HEK293 (cell line): Measurements from ENCODE around the gene MADD.

ENCODE experiments used
- CTCF ChIA-PET: fragments of 350-600 bp; formaldehyde crosslinking; extraction: SDS; loops from one replicate; lab custom pipeline; 2021; ENCODE audit warnings: antibody characterized with exemption; lab: Yijun Ruan, JAX
- POLR2A ChIA-PET: fragments of 300-600 bp; formaldehyde crosslinking; extraction: SDS; loops from one replicate; lab custom pipeline; 2020; ENCODE audit warnings: antibody characterized with exemption, inconsistent platforms; lab: Yijun Ruan, JAX
- H3K27ac ChIP-seq: fragments of 200-500 bp; sonication (Bioruptor generic); 2 replicates; pipeline ENCODE4 v1.5.1; 2014; ENCODE audit warnings: low read depth, low read length, control low read depth, inconsistent platforms; ENCODE audit errors: extremely low read depth
- H3K36me3 ChIP-seq, 2 experiments: fragments of 200-500 bp in 1 of 2; sonication (Bioruptor generic) in 1 of 2; 1 replicate in 1 of 2; 2 replicates in 1 of 2; pipeline ENCODE4 v1.5.1; 2014 to 2017; ENCODE audit warnings: inconsistent platforms in 2 of 2, low read length in 2 of 2; ENCODE audit not compliant: control insufficient read depth in 2 of 2, insufficient read depth in 1 of 2
- H3K4me1 ChIP-seq: fragments of 200-500 bp; sonication (Bioruptor generic); 2 replicates; pipeline ENCODE4 v1.5.1; 2014; ENCODE audit warnings: mild to moderate bottlenecking, low read length, inconsistent platforms; ENCODE audit not compliant: control insufficient read depth, insufficient read depth
- H3K4me3 ChIP-seq: 2 replicates; pipeline ENCODE4 v1.5.1; 2011; ENCODE audit warnings: low read depth, mild to moderate bottlenecking, control low read depth, low read length, moderate library complexity
- H3K9me3 ChIP-seq: fragments of 200-500 bp; sonication (Bioruptor generic); 2 replicates; pipeline ENCODE4 v1.5.1; 2014; ENCODE audit warnings: low read depth, low read length, inconsistent platforms; ENCODE audit not compliant: control insufficient read depth, insufficient read depth
- GFI1B ChIP-seq: fragments of 450-650 bp; formaldehyde crosslinking; IDR thresholded peaks from 2 replicates; pipeline ENCODE4 v1.5.1; 2016; ENCODE audit warnings: missing biosample characterization, missing genetic modification characterization
- INSM2 ChIP-seq: fragments of 450-650 bp; formaldehyde crosslinking; IDR thresholded peaks from 2 replicates; pipeline ENCODE4 v1.5.1; 2016; ENCODE audit warnings: missing biosample characterization, missing genetic modification characterization
- YY1 ChIP-seq: fragments of 450-650 bp; formaldehyde crosslinking; IDR thresholded peaks from 2 replicates; pipeline ENCODE4 v1.5.1; 2018; ENCODE audit warnings: missing biosample characterization, missing genetic modification characterization
- ZBTB17 ChIP-seq: fragments of 450-650 bp; formaldehyde crosslinking; IDR thresholded peaks from 2 replicates; pipeline ENCODE4 v1.5.1; 2016; ENCODE audit warnings: missing biosample characterization, missing genetic modification characterization
- ZNF112 ChIP-seq: fragments of 450-650 bp; formaldehyde crosslinking; IDR thresholded peaks from 2 replicates; pipeline ENCODE4 v1.5.0; 2017; ENCODE audit warnings: missing biosample characterization, missing genetic modification characterization
- ZNF138 ChIP-seq: fragments of 450-650 bp; formaldehyde crosslinking; IDR thresholded peaks from 2 replicates; pipeline ENCODE4 v1.5.1; 2016; ENCODE audit warnings: missing biosample characterization, missing genetic modification characterization, borderline replicate concordance
- ZNF146 ChIP-seq: fragments of 450-650 bp; formaldehyde crosslinking; IDR thresholded peaks from 2 replicates; pipeline ENCODE4 v1.5.1; 2016; ENCODE audit warnings: missing biosample characterization, missing genetic modification characterization
- ZNF26 ChIP-seq: fragments of 450-650 bp; formaldehyde crosslinking; IDR thresholded peaks from 2 replicates; pipeline ENCODE4 v1.5.1; 2016; ENCODE audit warnings: missing biosample characterization, missing genetic modification characterization
- ZNF335 ChIP-seq: fragments of 450-650 bp; formaldehyde crosslinking; conservative IDR thresholded peaks from 2 replicates; pipeline ENCODE4 v1.5.1; 2016; ENCODE audit warnings: missing biosample characterization, missing genetic modification characterization
- ZNF416 ChIP-seq: fragments of 450-650 bp; formaldehyde crosslinking; IDR thresholded peaks from 2 replicates; pipeline ENCODE4 v1.5.1; 2016; ENCODE audit warnings: missing biosample characterization, missing genetic modification characterization
- ZNF555 ChIP-seq: fragments of 450-650 bp; formaldehyde crosslinking; conservative IDR thresholded peaks from 2 replicates; pipeline ENCODE4 v1.5.1; 2017; ENCODE audit warnings: missing biosample characterization, mild to moderate bottlenecking, missing genetic modification characterization, inconsistent platforms
- ZNF664 ChIP-seq: fragments of 450-650 bp; formaldehyde crosslinking; IDR thresholded peaks from 2 replicates; pipeline ENCODE4 v1.5.1; 2016; ENCODE audit warnings: missing biosample characterization, missing genetic modification characterization
- ZNF747 ChIP-seq: fragments of 450-650 bp; formaldehyde crosslinking; IDR thresholded peaks from 2 replicates; pipeline ENCODE4 v1.5.1; 2016; ENCODE audit warnings: missing biosample characterization, missing genetic modification characterization
- ZNF837 ChIP-seq: fragments of 450-650 bp; formaldehyde crosslinking; IDR thresholded peaks from 2 replicates; pipeline ENCODE4 v1.5.1; 2016; ENCODE audit warnings: missing biosample characterization, missing genetic modification characterization
- ZSCAN23 ChIP-seq: fragments of 450-650 bp; formaldehyde crosslinking; IDR thresholded peaks from 2 replicates; pipeline ENCODE4 v1.5.1; 2016; ENCODE audit warnings: missing biosample characterization, missing genetic modification characterization
- ZXDB ChIP-seq: fragments of 450-650 bp; formaldehyde crosslinking; IDR thresholded peaks from 2 replicates; pipeline ENCODE4 v1.5.1; 2016; ENCODE audit warnings: missing biosample characterization, missing genetic modification characterization
- TF ChIP-seq, protein P1 (sequence below): fragments of 450-650 bp; IDR thresholded peaks from 2 replicates; pipeline ENCODE4 v1.5.1; 2018; ENCODE audit warnings: missing biosample characterization, mild to moderate bottlenecking, missing genetic modification characterization
- TF ChIP-seq, protein P2 (sequence below): fragments of 450-650 bp; formaldehyde crosslinking; IDR thresholded peaks from 2 replicates; pipeline ENCODE4 v1.5.1; 2016; ENCODE audit warnings: missing biosample characterization, missing genetic modification characterization
- TF ChIP-seq, protein P3 (sequence below): fragments of 450-650 bp; formaldehyde crosslinking; IDR thresholded peaks from 2 replicates; pipeline ENCODE4 v1.5.1; 2016; ENCODE audit warnings: missing biosample characterization, missing genetic modification characterization, borderline replicate concordance

MADD gene

GRCh38 chr11:47225552-47226400 lies 44.2 kb upstream of the MADD start:
- Histone ChIP-seq H3K27ac (no peak overlapping the region), H3K4me1 (no peaks in the 10 kb centered on the region), H3K4me3 (no peak overlapping the region), H3K36me3 (peaks cover 49 to 90% of the 10 kb centered on the region in 2 experiments), H3K9me3 (no peaks in the 10 kb centered on the region)
- no peak for TF ChIP-seq ZNF555
- peak; percentile 57; the same call in 1 of the 2 replicates for TF ChIP-seq ZNF664
- TF ChIP-seq ZNF146 (tag by site-specific recombination), result peak; percentile 84
- ChIA-PET POLR2A (interaction anchor here (0.7 kb wide), 1 partner anchor 9 kb away, joined by 3 read pairs; no protein-coding TSS in a partner anchor), CTCF (interaction anchor here (0.6 to 1.5 kb wide), 3 partner anchors 33 to 41 kb away, joined by 3 to 7 read pairs (median 4); no protein-coding TSS in a partner anchor)

- ChIA-PET CTCF (interaction anchor here (0.6 to 0.7 kb wide), 2 partner anchors 7 to 380 kb away, joined by 3 read pairs; no protein-coding TSS in a partner anchor), POLR2A (interaction anchor here (1.7 kb wide), 1 partner anchor 20 kb away, joined by 10 read pairs; the partner anchor contains the start of gene ACP2)
- TF ChIP-seq, protein P1, sequence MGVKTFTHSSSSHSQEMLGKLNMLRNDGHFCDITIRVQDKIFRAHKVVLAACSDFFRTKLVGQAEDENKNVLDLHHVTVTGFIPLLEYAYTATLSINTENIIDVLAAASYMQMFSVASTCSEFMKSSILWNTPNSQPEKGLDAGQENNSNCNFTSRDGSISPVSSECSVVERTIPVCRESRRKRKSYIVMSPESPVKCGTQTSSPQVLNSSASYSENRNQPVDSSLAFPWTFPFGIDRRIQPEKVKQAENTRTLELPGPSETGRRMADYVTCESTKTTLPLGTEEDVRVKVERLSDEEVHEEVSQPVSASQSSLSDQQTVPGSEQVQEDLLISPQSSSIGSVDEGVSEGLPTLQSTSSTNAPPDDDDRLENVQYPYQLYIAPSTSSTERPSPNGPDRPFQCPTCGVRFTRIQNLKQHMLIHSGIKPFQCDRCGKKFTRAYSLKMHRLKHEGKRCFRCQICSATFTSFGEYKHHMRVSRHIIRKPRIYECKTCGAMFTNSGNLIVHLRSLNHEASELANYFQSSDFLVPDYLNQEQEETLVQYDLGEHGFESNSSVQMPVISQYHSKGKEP (tag by site-specific recombination), result no peak
- Histone ChIP-seq H3K36me3 (peaks cover 36 to 91% of the 10 kb centered on the region in 2 experiments), H3K4me1 (no peaks in the 10 kb centered on the region), H3K4me3 (no peak overlapping the region), H3K9me3 (no peaks in the 10 kb centered on the region), H3K27ac (no peak overlapping the region)
These were observed 40.8 kb upstream of the MADD start for GRCh38 chr11:47229161-47229560.

- H3K9me3 ChIP-seq, result no peaks in the 10 kb centered on the region
- no peak overlapping the region for H3K4me3 ChIP-seq
- H3K36me3 ChIP-seq, result peaks cover 25 to 91% of the 10 kb centered on the region in 2 experiments
- no peak overlapping the region for H3K27ac ChIP-seq
- ChIA-PET CTCF (interaction anchor here (0.6 to 1.0 kb wide), 4 partner anchors 12 to 122 kb away, joined by 3 to 4 read pairs (median 4); partner anchors contain the start of gene DDB2), POLR2A (interaction anchor here (0.7 to 6.8 kb wide), 5 partner anchors 9 to 19 kb away, joined by 3 to 61 read pairs (median 5); partner anchors contain the start of gene ACP2)
- TF ChIP-seq ZNF335 (tag by site-specific recombination) (no peak), ZXDB (tag by site-specific recombination) (no peak), ZNF138 (no peak), ZBTB17 (tag by site-specific recombination) (no peak), YY1 (tag by site-specific recombination) (no peak), INSM2 (tag by site-specific recombination) (no peak), ZNF112 (no peak), ZNF837 (tag by site-specific recombination) (no peak), GFI1B (no peak), ZSCAN23 (tag by site-specific recombination) (no peak), ZNF26 (tag by site-specific recombination) (no peak), ZNF747 (no peak), ZNF416 (tag by site-specific recombination) (no peak)
- TF ChIP-seq, protein P2, sequence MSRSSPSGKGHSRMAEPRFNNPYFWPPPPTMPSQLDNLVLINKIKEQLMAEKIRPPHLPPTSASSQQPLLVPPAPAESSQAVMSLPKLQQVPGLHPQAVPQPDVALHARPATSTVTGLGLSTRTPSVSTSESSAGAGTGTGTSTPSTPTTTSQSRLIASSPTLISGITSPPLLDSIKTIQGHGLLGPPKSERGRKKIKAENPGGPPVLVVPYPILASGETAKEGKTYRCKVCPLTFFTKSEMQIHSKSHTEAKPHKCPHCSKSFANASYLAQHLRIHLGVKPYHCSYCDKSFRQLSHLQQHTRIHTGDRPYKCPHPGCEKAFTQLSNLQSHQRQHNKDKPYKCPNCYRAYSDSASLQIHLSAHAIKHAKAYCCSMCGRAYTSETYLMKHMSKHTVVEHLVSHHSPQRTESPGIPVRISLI (tag by site-specific recombination), result no peak
- TF ChIP-seq, protein P3, sequence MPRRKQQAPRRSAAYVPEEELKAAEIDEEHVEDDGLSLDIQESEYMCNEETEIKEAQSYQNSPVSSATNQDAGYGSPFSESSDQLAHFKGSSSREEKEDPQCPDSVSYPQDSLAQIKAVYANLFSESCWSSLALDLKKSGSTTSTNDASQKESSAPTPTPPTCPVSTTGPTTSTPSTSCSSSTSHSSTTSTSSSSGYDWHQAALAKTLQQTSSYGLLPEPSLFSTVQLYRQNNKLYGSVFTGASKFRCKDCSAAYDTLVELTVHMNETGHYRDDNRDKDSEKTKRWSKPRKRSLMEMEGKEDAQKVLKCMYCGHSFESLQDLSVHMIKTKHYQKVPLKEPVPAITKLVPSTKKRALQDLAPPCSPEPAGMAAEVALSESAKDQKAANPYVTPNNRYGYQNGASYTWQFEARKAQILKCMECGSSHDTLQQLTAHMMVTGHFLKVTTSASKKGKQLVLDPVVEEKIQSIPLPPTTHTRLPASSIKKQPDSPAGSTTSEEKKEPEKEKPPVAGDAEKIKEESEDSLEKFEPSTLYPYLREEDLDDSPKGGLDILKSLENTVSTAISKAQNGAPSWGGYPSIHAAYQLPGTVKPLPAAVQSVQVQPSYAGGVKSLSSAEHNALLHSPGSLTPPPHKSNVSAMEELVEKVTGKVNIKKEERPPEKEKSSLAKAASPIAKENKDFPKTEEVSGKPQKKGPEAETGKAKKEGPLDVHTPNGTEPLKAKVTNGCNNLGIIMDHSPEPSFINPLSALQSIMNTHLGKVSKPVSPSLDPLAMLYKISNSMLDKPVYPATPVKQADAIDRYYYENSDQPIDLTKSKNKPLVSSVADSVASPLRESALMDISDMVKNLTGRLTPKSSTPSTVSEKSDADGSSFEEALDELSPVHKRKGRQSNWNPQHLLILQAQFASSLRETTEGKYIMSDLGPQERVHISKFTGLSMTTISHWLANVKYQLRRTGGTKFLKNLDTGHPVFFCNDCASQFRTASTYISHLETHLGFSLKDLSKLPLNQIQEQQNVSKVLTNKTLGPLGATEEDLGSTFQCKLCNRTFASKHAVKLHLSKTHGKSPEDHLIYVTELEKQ (tag by site-specific recombination), result no peak
- no peaks in the 10 kb centered on the region for H3K4me1 ChIP-seq
These were observed 36.9 kb upstream of the MADD start for GRCh38 chr11:47233051-47233450.
